Articular chondrocyte of knee joint (primary cell): ENCODE data around the gene SMARCC2. TPM values are rescaled to one million over a fixed set of nuclear protein-coding genes. Genes with fewer than 3 reads are reported as not detected.

Source experiments
- total RNA-seq: library from RNA; depleted of rRNA; stranded (reverse); fragments of >200 nt; gene quantifications from 2 replicates; pipeline ENCODE4 v1.2.3, GENCODE V29; 2012

The SMARCC2 gene
- 56.1 and 59.6 TPM in 2 replicates for total RNA-seq

DNA sequence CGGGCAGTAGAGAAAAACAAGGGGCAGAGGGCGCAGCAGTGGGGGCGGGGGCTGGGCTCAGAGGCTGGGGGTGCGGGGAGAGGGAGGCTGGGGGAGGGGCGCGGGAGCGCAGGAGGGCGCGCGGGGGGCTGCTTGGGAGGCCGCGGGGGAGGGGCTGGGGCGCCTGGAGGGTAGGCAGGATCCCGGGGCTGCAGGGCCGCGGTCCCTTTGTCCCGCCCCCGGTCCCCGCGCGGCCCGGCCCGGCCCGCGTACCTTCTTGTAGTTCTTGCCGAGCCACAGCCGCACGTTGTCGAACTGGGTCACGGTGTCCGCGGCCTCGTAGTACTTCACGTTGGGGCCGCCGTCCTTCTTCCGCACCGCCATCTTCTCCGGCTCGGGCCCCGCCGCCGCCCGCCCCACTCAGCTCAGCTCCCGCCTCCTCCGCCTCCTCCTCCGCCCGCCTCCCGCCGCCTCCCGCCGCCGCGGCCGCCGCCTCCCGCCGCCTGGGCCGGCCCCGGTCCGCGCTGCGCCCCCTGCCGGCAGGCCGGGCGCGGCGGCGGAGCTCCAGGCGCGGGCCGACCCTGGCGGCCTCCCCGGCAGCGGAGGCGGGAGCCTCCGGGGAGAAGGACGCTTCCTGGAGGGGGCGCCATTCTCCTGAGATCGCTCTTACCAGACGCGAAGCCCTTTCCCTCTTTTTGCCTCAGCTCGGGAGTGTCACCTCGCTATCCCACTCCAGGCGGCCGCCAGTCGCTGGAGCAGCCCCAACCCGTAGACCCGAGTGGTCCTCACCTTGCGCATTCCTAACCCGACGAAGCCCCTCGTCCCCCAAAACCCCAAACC lies at the start of gene SMARCC2:
TSS of gene SMARCC2 (minus strand) at position 385 of the 819 bp plus-strand sequence. CDS start at position 363, 22 bp downstream.

DNA sequence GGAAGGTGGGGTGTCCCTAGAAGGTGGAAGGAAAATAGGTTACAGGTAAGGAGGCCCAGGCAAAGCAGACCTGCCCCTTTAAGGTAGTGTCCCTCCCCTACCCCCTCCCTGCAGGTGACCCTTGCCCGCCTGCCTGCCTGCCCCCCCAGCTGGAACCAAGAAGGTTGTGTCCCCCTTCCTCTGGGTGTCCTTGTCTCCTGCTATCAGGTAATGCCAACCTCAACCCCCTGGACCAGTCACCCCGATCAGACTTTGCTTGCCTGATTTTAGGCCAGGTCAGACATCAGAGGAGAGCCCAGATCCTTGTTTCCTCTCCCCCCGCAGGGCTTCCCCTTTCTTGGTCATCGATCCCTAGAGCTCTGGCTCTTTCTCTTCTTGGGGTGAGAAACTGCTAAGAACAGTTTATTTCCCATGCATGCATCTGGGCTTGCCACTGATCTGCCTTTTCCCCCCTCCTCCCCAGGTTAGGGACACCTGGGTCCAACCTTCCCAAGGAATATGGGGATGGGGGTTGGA lies 40.7 kb upstream of the SMARCC2 start, which contains the start of gene SLC39A5:
TSS of gene SLC39A5 (plus strand) at position 136 of the 516 bp plus-strand sequence. CDS start 1,224 bp downstream, outside the sequence.

DNA sequence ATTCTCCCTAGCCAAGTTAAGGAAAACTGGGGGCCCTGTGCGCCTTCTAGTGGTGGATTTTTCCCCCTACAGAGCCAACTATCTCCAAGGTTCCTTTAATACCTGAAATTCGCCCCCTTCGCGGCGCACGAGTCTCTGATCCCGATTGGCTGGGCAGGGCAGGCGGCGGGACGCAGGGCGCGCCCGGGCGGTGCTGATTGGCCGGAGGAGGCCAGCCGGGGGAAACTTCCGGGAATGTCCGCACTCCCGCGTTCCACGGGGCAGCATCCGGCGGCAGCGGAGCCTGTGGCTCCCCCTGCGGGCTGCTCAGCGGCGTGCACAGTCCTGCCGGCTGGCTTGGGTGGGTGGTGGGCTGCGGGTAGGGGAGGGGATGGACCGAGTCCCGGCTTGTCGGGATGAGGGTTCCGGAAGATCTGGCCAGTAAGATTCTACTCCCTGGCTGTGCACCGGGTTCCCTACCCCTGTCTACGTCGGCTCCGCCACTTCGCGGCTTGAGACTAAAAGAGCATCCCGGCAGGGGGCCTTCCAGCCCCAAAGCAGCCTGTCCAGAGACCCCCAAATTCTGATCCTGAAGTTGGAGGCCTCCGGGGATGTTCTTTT lies 34.9 kb upstream of the SMARCC2 start, which contains the start of gene NABP2:
TSS of gene NABP2 (plus strand) at position 241 of the 600 bp plus-strand sequence. CDS start 515 bp downstream, outside the sequence.

DNA sequence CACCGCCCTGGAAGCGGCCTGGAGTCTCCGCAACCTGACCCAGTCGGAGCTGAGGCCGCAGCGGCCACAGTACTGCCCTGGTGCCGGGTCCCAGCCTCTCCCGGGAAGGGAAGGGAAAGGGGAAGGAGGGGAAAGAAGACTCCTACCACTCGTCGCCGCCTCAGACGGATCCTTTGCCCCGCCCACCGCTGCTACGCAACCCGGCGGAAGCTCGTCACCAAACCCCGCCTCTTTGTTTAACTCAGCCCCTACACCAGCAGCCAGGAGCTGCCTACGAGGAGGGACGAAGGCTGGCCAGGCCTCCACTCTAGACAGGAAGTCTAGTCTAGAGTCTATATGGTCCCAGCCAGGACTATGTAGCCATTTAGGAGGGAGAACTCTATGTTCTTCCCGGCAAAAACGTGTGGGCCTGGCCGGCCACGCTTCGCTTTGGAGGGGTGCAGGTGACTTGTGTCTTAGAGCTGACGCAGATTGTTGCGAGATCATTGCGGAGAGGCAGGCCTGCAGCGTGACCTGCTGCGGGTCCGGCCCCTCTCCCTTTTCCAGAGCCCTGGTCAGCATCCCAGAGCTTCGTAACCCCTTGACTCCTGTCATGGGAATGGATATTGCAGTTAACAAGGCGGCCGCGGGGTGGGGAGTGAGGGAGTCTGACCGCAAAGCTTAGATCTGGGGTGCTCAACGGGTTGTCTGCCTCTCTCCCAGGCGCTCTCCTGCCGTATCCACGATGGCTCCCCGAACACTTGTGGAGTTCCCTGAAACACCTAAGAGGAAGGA lies 32.7 kb upstream of the SMARCC2 start, which contains the start of gene RNF41:
TSS of gene RNF41 (minus strand) at position 166 of the 774 bp plus-strand sequence. CDS start 7,875 bp downstream, outside the sequence.

DNA sequence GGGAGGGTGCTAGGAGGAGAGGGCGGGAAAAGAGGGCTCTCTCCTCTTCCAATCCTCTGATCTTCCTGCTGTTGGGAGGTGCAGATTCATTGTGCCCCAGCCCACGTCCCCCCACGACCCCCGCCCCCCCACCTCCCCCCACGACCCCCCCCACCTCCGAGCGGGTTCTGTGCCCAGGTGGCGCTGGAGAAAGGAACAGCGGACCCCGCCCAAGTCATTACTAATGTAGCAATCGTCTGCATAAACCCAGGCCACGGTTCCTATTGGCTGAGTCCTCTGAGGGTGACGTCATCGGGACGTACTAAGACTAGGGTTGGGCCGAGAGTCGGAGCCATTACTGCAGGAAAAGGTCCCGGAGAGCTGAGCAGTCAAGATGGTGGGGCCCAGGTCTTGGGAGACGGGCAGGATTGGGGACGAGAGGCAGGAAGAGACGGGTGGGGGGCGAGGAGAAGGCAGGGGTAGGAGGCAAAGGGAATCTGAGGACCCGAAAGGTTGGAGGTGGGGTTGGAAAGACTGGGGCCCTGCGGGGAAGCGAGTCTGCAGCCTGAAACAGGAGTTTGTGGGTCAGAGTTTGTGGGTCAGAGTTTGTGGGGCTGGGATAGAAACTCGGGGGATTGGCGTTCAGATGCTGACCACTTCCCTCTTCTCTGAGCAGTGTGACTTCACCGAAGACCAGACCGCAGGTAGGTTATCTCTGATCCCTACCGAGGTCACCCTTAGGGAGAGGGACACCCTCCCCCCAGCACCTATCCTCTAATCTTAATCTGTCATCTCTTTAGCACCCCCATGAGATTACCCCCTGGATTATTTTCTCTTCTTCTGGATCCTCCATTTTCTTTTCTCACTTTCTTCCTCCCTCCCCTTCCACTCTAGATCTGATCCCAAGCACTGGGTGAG lies 31.0 kb downstream of the SMARCC2 start, which contains the start of gene MYL6:
TSS of gene MYL6 (plus strand) at position 331 of the 897 bp plus-strand sequence. CDS start at position 374, 43 bp downstream.

DNA sequence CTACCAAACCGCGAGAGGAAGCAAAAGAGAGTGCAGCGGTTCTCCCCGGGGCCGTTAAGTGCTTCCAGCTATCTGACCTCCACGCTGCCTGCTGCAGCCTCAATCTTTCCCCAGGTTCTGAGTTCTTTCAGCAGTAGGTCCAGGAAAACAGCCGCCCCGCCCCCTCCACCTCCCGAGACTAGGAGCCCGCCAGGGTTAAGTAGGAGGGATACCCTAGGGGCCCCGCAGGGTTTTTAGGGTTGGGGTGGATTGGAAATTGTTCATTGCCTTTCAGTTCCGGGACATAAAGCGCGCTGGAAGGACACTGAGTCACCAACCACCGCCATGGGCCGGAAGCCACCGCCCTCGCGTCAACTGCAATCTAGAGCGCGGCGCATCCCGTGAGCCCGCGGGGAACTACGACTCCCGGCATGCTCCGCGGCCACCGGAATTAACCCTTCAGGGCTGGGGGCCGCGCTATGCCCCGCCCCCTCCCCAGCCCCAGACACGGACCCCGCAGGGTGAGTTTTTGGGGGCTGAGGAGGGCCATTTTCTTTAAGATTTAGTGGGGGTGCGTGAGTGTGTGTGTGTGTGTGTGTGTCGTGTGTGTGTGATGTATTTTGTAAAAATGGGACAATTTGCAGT lies 37.0 kb downstream of the SMARCC2 start, which contains the start of gene MYL6B:
TSS of gene MYL6B (plus strand) at position 456 of the 624 bp plus-strand sequence. CDS start 1,332 bp downstream, outside the sequence.

DNA sequence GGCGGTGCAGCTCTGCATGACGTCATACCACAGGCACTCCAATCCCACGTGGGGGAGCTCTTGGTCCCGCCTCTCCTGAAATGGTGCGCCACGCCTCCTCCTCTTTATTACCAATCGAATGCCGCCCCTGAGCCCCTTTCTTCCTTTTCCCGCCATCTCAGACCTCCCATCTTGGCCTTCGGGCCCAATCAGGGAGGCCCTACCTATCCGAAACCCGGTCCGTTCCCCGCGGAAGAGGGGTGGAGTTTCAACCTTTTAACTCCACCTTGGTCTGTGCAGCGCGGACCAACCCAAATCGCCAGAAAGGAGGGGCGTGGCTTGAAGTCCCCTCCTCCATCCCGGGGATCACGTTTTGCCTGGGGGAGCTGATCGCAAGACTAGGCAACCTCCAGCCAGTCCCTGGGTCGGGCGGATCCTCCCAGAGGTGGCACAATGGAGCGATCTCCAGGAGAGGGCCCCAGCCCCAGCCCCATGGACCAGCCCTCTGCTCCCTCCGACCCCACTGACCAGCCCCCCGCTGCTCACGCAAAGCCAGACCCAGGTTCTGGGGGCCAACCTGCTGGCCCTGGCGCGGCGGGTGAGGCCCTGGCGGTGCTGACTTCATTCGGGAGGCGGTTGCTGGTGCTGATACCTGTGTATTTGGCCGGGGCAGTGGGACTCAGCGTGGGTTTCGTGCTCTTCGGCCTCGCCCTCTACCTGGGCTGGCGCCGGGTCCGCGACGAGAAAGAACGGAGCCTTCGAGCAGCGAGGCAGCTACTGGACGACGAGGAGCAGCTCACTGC lies 61.2 kb downstream of the SMARCC2 start, which contains the start of gene ESYT1:
TSS of gene ESYT1 (plus strand) at position 380 of the 782 bp plus-strand sequence. CDS start at position 433, 53 bp downstream.

DNA sequence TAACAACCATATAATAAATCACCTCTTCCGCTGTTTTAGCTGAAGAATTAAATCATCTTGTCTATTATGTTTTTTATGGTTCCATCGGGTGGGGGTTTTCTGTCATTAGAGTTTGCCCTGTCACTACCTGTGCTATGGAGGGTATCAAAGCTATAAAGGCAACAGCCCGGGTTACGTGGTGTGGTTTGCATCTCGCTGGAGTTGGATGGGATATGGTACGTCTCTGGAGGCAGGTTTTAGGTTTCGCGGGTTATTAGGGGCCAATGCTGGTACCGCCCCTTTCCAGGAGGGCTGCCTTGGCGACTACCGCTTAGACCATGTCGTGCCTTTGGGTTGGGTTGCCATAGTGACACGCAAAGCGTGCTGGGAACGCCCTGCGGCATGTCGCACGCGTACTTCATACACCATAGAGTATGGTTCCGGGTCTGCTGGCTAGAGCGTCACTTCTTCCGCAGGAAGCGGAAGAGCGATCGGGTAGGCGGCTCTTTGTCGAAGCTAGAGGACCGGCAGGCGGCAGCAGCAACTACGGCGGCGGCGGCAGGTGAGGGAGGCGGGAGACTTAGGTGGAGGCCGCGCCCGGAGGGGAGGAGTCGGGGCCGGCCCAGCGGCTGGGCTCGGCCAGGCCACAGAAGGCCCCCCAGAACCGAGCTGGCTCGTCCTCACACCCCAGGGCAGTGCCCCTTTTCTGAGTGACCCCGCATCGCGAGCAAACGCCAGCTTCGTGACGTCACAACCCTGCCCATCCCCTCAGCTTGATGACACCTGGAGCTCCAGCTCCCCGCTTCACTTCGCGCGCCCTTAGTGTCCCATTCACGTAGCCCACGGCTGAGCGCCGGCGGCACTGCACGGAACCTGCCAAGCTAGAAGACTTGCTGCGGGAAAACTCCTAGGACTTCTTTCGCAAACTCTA lies 71.2 kb downstream of the SMARCC2 start, which contains the start of gene ZC3H10:
TSS of gene ZC3H10 (plus strand) at position 489 of the 910 bp plus-strand sequence. CDS start 2,297 bp downstream, outside the sequence.

DNA sequence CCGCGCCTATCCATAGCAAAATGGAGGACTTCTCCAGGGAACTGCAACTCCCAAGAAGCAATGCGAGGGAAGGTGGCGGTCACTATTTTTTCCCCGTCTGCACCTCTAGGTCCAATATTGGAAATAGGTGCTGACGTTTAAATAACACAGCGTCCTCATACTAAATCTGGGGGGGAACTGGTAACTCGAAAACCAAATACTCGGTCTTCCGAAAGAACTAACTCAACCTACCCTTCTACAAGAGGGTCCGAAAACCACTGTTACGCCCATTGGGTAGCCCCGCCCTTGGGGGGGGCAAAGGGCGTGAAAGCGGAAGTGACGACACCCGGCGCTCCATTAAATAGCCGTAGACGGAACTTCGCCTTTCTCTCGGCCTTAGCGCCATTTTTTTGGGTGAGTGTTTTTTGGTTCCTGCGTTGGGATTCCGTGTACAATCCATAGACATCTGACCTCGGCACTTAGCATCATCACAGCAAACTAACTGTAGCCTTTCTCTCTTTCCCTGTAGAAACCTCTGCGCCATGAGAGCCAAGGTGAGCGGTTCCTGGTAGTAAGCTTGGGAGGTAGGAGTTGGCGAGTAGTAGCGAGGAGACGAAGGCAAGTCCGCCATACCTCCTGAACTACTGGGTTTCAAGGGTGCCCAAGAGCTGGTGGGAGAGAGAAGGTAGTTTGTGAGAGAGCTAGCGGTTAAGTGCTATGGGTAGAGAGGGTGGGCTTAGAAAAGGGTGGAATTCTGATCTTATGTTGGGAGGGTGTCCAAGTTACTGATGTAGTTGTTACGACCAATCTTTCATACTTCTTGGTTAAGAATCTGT lies 72.8 kb downstream of the SMARCC2 start, which contains the start of gene RPL41:
TSS of gene RPL41 (plus strand) at position 367 of the 815 bp plus-strand sequence.

Other genes with a start within 250 kb of the SMARCC2 start
- gene PMEL, start 223.4 kb downstream of the SMARCC2 start, total RNA-seq = 0.32 and 0.39 TPM in 2 replicates
- 20.1 and 23.0 TPM in 2 replicates for gene CDK2, start 222.7 kb downstream of the SMARCC2 start, total RNA-seq
- gene RAB5B, start 215.4 kb downstream of the SMARCC2 start, total RNA-seq = 73.7 and 76.3 TPM in 2 replicates
- 11.6 and 13.9 TPM in 2 replicates for gene SUOX, start 192.2 kb downstream of the SMARCC2 start, total RNA-seq
- 1.8 and 1.9 TPM in 2 replicates for gene IKZF4, start 168.4 kb downstream of the SMARCC2 start, total RNA-seq
- 336 and 547 TPM in 2 replicates for gene RPS26, start 147.6 kb downstream of the SMARCC2 start, total RNA-seq
- 0.65 and 0.91 TPM in 2 replicates for gene ERBB3, start 109.3 kb downstream of the SMARCC2 start, total RNA-seq
- 95.9 and 100 TPM in 2 replicates for gene PA2G4, start 84.9 kb downstream of the SMARCC2 start, total RNA-seq
- 1,970 and 2,516 TPM in 2 replicates for gene RPL41, start 72.8 kb downstream of the SMARCC2 start, total RNA-seq
- 5.7 and 7.4 TPM in 2 replicates for gene ZC3H10, start 71.2 kb downstream of the SMARCC2 start, total RNA-seq
- 212 and 228 TPM in 2 replicates for gene ESYT1, start 61.2 kb downstream of the SMARCC2 start, total RNA-seq
- 59.9 and 62.3 TPM in 2 replicates for gene MYL6B, start 36.9 kb downstream of the SMARCC2 start, total RNA-seq
- 1,601 and 1,692 TPM in 2 replicates for gene MYL6, start 31.1 kb downstream of the SMARCC2 start, total RNA-seq
- 74.9 and 77.1 TPM in 2 replicates for gene RNF41, start 32.4 kb upstream of the SMARCC2 start, total RNA-seq
- 24.3 and 25.3 TPM in 2 replicates for gene NABP2, start 34.9 kb upstream of the SMARCC2 start, total RNA-seq
- not detected in 2 replicates for gene SLC39A5, start 40.6 kb upstream of the SMARCC2 start, total RNA-seq
- gene ANKRD52, start 68.9 kb upstream of the SMARCC2 start, total RNA-seq = 18.7 and 18.8 TPM in 2 replicates
- gene COQ10A, start 77.5 kb upstream of the SMARCC2 start, total RNA-seq = 13.2 and 14.4 TPM in 2 replicates
- gene CS, start 110.8 kb upstream of the SMARCC2 start, total RNA-seq = 98.2 and 115 TPM in 2 replicates
- 83.3 and 97.1 TPM in 2 replicates for gene CNPY2, start 126.5 kb upstream of the SMARCC2 start, total RNA-seq
- gene PAN2, start 144.5 kb upstream of the SMARCC2 start, total RNA-seq = 17.4 and 23.3 TPM in 2 replicates
- gene IL23A, start 149.4 kb upstream of the SMARCC2 start, total RNA-seq = not detected in 2 replicates
- gene STAT2, start 170.6 kb upstream of the SMARCC2 start, total RNA-seq = 398 and 486 TPM in 2 replicates
- not detected in 2 replicates for gene APOF, start 173.4 kb upstream of the SMARCC2 start, total RNA-seq